K562 (cell line): Measurements from ENCODE around the gene LENEP. TPM values are rescaled to one million over a fixed set of nuclear protein-coding genes. Genes with fewer than 3 reads are reported as not detected.
A peak's percentile ranks its signal among the peaks of the same experiment; 100 is the strongest.

Source experiments
- CHD4 ChIP-seq: fragments of 200-600 bp; sonication (generic); IDR thresholded peaks from 3 replicates; pipeline ENCODE4 v1.6.1; 2012; ENCODE audit warnings: low read depth, mild to moderate bottlenecking, mixed read lengths, low read length, inconsistent platforms; ENCODE audit not compliant: insufficient read depth, insufficient replicate concordance, poor library complexity, severe bottlenecking
- MNT ChIP-seq, 2 experiments: fragments of 450-650 bp; conservative IDR thresholded peaks; 2 replicates each; pipeline ENCODE4 v1.6.1; 2017; ENCODE audit warnings: mild to moderate bottlenecking in 2 of 2, moderate library complexity in 2 of 2
- MYBL2 ChIP-seq, 2 experiments: fragments of 450-650 bp in 1 of 2; sonication (generic) in 1 of 2; formaldehyde crosslinking in 1 of 2; IDR thresholded peaks; 2 replicates each; pipeline versions ENCODE4 v1.6.1 to v1.8.1; 2017 to 2022; ENCODE audit warnings: borderline replicate concordance in 1 of 2, inconsistent platforms in 1 of 2, low read depth in 1 of 2, mild to moderate bottlenecking in 1 of 2, missing genetic modification reagents in 1 of 2, moderate library complexity in 1 of 2
- NCOA6 ChIP-seq: fragments of 450-650 bp; IDR thresholded peaks from 2 replicates; pipeline ENCODE4 v1.6.1; 2017; ENCODE audit warnings: mild to moderate bottlenecking
- RBM15 ChIP-seq: fragments of 200-400 bp; formaldehyde crosslinking; IDR thresholded peaks from 2 replicates; pipeline ENCODE4 v1.6.1; 2018; ENCODE audit warnings: mild to moderate bottlenecking, low read length, moderate library complexity; ENCODE audit not compliant: insufficient read depth
- TAF7 ChIP-seq: fragments of 450-650 bp; IDR thresholded peaks from 2 replicates; pipeline ENCODE4 v1.6.1; 2016; ENCODE audit warnings: missing genetic modification characterization, missing compliant biosample characterization
- THRAP3 ChIP-seq: fragments of 450-650 bp; IDR thresholded peaks from 2 replicates; pipeline ENCODE4 v1.6.1; 2016; ENCODE audit warnings: mild to moderate bottlenecking, inconsistent platforms, borderline replicate concordance
- ZNF12 ChIP-seq: sonication (generic); formaldehyde crosslinking; IDR thresholded peaks from 2 replicates; pipeline ENCODE4 v1.4.0; 2020; ENCODE audit warnings: mild to moderate bottlenecking, missing genetic modification reagents
- ZNF175 ChIP-seq: fragments of 200-800 bp; sonication (Bioruptor generic); IDR thresholded peaks from 2 replicates; pipeline ENCODE4 v1.6.1; 2016; ENCODE audit warnings: low read depth, mild to moderate bottlenecking, missing genetic modification characterization, missing compliant biosample characterization
- ZNF696 ChIP-seq: fragments of 250-450 bp; sonication (Bioruptor Pico); conservative IDR thresholded peaks from 2 replicates; pipeline ENCODE4 v1.4.0; 2020; ENCODE audit warnings: mild to moderate bottlenecking, moderate library complexity
- ZSCAN29 ChIP-seq: fragments of 450-650 bp; IDR thresholded peaks from 2 replicates; pipeline ENCODE4 v1.6.1; 2017
- polyA plus RNA-seq, 8 experiments: library from polyadenylated mRNA; depleted of rRNA in 4 of 8; stranded (reverse) in 5 of 8; unstranded in 3 of 8; fragments of >200 nt; fragmentation: Nextera tagmentation in 2 of 8; fragmentation: Illumina TruSeq in 1 of 8; extraction: Ambion mirVana in 2 of 8; extraction: Trizol in 1 of 8; gene quantifications; 2 replicates each; pipeline versions ENCODE4 v1.2.1 to v1.2.3, GENCODE V29; 2011 to 2014; ENCODE audit warnings: inconsistent platforms in 1 of 8, missing spikeins in 1 of 8
- total RNA-seq, 7 experiments: library from RNA; depleted of rRNA in 6 of 7; stranded (reverse); fragments of >200 nt in 6 of 7; fragmentation: Illumina TruSeq in 2 of 7; extraction: Trizol in 2 of 7; gene quantifications; 2 replicates each; pipeline versions ENCODE4 v1.2.1 to v1.2.3, GENCODE V29; 2011 to 2021; ENCODE audit warnings: low replicate concordance in 1 of 7
- TF ChIP-seq, protein P1 (sequence below): fragments of 450-650 bp; IDR thresholded peaks from 2 replicates; pipeline ENCODE4 v1.6.1; 2017; ENCODE audit warnings: antibody characterized with exemption, mild to moderate bottlenecking
- TF ChIP-seq, protein P2 (sequence below): IDR thresholded peaks from 2 replicates; pipeline ENCODE4 v1.6.1; 2014; ENCODE audit warnings: antibody characterized with exemption

Gene LENEP
- total and polyA plus RNA-seq, 9 of the 15 experiments (the other 6 are each of a cell fraction or from before 2014, with no cell fraction given), result 0.23 to 0.87 (median 0.67) TPM; not detected in 5

GRCh38 chr1:154974102-154974807 lies 19.1 kb upstream of the LENEP start, which contains the start of gene CKS1B (continued):
- TF ChIP-seq TAF7 (tag) (peak; percentile 62; the same call in 1 of the 2 replicates), MYBL2 (IDR thresholded peaks at IDR 0.05; ENCODE audit: low read depth) (peak; percentile 99), MYBL2 (CRISPR knock-in tag; IDR thresholded peaks at IDR 0.05; ENCODE audit: borderline replicate concordance) (peak; percentile 79; the same call in 1 of the 2 replicates), ZNF175 (CRISPR knock-in tag) (no peak), RBM15 (no peak), MNT (conservative IDR thresholded peaks at IDR 0.05) (peak; percentile 98 to 99), THRAP3 (no peak), ZNF12 (0 out of 2 replicates have a peak, but pooled peaks have one; percentile 1), CHD4 (no peak), ZNF696 (CRISPR knock-in tag) (no peak), NCOA6 (no peak), ZSCAN29 (no peak; the same call in 1 of the 2 replicates)
- TF ChIP-seq, protein P1, sequence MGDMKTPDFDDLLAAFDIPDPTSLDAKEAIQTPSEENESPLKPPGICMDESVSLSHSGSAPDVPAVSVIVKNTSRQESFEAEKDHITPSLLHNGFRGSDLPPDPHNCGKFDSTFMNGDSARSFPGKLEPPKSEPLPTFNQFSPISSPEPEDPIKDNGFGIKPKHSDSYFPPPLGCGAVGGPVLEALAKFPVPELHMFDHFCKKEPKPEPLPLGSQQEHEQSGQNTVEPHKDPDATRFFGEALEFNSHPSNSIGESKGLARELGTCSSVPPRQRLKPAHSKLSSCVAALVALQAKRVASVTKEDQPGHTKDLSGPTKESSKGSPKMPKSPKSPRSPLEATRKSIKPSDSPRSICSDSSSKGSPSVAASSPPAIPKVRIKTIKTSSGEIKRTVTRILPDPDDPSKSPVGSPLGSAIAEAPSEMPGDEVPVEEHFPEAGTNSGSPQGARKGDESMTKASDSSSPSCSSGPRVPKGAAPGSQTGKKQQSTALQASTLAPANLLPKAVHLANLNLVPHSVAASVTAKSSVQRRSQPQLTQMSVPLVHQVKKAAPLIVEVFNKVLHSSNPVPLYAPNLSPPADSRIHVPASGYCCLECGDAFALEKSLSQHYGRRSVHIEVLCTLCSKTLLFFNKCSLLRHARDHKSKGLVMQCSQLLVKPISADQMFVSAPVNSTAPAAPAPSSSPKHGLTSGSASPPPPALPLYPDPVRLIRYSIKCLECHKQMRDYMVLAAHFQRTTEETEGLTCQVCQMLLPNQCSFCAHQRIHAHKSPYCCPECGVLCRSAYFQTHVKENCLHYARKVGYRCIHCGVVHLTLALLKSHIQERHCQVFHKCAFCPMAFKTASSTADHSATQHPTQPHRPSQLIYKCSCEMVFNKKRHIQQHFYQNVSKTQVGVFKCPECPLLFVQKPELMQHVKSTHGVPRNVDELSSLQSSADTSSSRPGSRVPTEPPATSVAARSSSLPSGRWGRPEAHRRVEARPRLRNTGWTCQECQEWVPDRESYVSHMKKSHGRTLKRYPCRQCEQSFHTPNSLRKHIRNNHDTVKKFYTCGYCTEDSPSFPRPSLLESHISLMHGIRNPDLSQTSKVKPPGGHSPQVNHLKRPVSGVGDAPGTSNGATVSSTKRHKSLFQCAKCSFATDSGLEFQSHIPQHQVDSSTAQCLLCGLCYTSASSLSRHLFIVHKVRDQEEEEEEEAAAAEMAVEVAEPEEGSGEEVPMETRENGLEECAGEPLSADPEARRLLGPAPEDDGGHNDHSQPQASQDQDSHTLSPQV, result peak; percentile 76
- TF ChIP-seq, protein P2, sequence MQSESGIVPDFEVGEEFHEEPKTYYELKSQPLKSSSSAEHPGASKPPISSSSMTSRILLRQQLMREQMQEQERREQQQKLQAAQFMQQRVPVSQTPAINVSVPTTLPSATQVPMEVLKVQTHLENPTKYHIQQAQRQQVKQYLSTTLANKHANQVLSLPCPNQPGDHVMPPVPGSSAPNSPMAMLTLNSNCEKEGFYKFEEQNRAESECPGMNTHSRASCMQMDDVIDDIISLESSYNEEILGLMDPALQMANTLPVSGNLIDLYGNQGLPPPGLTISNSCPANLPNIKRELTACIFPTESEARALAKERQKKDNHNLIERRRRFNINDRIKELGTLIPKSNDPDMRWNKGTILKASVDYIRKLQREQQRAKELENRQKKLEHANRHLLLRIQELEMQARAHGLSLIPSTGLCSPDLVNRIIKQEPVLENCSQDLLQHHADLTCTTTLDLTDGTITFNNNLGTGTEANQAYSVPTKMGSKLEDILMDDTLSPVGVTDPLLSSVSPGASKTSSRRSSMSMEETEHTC, result no peak
